Activated gamma-delta T cell (primary cell): ENCODE data around the gene NOXO1.
A peak's percentile ranks its signal among the peaks of the same experiment; 100 is the strongest.
"Not testable (repeated sequence)": the region's sequence is repeated elsewhere in the genome, so short reads cannot be mapped to it uniquely, and the experiment has no call there.

ENCODE experiments used
- DNase-seq: peaks from one replicate; lab custom pipeline; 2025; lab: John Stamatoyannopoulos, UW

The NOXO1 gene

GRCh38 chr16:2011726-2012125, 30.5 kb upstream of the NOXO1 start:
- DNase-seq: not testable (repeated sequence)

DNA sequence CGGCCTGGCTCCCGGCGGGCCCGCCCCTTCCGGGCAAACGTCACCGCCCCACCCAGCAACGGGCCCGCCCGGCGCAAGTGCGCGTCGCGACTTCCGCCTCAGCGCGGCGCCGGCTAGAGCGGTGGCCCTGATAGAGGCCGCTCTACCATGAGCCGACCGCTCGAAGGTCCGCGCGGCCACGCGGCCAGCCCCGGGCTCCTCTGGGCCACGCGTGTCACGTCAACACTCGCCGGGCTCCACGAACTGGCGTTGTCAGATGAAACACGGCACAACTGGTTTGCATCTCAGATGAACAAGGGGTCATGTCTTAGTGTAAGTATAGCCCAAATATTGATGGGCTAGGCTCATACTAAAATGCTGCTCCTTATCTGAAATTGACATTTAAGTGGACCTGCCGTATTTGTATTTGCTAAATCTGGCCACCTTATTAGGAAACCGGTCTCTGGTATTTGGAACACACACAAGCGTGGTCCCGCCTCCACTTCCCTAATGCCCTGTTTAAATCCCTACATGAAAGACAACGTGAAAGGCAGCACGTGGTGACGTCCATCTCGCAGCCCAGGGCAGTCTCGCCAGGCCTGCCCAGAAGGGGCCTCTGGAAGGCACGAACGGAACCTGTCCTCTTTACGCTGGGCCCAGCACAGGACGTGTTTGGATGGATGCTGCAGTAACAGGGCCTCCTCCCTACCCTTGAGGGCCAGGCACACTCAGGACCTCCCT, 28.7 kb upstream of the NOXO1 start, which contains the start of gene ZNF598:
ZNF598 (minus strand) TSS at position 31 of the 720 bp plus-strand sequence.
- peak; percentile 69 for DNase-seq

- no peak for DNase-seq
Observed at GRCh38 chr16:2009164-2009711, 28.0 kb upstream of the NOXO1 start.

DNA sequence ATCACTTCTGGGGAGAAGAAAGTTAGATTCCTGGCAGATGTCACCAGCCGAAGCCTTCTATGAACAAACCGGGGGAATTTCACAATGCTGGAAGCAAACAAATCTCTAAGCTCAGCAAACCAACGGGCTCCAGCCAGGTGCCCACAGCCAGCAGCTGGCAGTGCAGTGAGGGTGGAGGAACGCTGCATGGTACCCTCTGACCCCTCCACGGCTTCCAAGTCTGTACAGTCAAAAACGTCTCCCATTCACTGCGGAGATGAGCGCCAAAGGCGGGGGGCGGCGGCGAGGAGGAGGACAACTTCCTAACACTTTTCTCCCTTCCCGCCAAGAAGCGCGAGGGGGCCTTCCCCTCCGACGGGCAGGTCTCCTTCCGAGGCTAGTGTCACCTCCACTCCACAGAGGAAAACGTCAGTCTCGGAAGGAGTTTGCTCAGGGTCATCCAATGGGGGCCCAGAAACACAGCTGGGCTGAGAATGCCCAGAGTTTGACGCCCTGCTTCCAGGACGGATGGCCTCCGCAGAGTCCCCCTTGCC, 27.4 kb upstream of the NOXO1 start:
- no peak for DNase-seq

GRCh38 chr16:2008009-2008526, 26.8 kb upstream of the NOXO1 start:
- DNase-seq: no peak

DNA sequence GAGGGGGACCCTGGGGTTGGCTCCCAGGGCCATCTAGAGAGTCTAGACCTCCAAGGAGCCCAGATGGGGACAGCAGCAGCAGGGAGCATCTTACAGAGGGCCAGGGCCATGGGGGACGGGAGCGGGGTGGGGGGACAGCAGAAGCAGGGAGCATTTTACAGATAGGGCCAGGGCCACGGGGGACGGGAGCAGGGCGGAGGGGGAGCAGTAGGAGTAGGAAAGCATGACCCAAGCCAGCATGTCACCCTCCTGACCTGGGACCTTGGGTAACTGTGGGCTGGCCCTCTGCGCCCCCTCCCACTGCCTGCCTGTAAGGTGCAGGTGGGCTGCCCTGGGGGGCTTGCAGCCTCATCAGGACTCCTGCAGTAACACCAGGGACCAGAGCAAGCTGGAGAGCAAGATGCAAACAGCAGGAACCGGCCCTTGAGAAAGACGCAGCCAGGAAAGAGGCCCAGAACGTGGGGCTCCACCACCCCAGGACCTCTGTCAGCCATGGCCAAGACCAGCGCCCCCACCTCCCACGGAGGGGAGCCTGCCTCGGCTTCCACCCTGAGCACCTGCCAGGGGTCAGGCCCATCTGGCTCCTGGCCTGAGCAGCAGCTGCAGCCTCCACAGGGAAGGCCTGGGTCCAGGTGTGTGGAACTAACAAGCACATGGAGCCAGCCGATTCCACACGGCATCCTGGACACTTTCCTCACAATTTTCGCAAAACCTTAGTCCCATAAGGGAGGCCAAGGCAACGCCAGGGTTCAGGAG, 26.0 kb upstream of the NOXO1 start:
- DNase-seq: no peak

DNA sequence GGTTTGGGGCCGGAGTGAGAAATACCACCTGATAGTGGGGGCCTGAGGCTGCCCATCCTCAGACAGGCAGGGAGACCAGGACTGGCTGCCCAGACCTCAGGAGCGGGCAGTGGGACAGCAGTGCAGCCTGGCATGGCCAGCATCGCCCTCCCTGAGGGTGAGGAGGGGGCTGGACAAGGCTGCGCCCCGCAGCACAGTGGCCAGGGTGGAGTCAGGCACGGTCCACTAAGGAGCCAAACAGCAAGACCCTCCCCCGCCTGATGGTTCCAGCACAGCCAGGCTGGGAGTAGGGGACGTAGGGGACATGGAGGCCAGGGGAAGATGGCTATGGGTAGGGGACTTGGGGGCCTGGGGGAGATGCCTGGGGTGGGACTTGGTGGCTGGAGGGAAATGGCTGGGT, 25.0 kb upstream of the NOXO1 start:
- no peak for DNase-seq

DNA sequence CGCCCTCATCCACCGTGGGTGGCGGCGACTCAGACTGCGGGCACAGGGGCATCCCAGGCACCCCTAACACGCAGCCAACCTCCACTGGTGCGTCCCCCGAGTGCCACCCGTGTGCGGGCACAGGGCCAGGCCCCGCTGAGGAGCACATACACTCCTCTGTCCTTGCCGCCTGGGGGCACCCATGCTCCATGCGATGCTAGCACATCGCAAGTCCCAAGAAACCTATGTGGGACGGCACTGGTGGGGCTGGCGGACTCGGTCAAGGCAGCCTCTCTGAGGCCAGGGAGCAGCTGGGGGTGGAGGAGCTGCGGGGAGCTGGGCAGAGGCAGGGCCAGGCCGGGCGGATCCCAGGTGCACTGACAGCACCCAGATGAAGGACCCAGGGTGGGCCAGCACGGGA, 24.4 kb upstream of the NOXO1 start:
- no peak for DNase-seq

DNA sequence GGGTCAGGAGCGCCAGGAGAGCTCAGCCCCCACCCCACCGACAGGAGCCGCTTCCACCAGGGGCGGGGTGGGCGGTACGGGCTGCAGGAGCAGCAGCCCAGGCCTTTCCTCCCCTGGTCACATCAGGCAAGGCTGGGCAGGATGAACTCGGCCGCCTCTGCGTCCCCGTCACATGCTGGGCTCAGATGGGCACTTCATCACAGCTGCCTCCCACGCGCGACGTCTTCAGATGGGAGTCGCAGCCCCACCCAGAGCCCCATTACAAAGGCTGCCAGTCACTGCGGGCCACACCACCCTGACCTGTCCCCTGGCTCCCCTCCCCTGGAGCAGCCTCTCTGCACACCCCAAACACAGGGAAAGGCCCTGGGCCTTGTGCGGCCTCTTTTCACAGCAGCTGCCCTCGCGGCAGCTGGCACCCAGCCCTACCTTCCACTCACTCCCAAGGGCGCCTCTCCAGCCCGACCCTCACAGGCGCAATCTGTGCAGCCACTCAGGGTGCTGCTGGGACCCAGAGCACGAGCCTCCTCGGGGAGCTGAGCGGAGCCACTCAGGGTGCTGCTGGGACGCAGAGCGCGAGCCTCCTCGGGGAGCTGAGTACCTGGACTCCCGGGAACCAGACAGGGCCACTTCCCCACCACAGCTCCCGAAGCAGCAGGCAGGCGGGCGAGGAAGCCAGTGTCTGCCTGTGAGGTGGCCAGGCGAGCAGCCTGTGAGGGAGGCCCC, 23.7 kb upstream of the NOXO1 start:
- DNase-seq: no peak

DNA sequence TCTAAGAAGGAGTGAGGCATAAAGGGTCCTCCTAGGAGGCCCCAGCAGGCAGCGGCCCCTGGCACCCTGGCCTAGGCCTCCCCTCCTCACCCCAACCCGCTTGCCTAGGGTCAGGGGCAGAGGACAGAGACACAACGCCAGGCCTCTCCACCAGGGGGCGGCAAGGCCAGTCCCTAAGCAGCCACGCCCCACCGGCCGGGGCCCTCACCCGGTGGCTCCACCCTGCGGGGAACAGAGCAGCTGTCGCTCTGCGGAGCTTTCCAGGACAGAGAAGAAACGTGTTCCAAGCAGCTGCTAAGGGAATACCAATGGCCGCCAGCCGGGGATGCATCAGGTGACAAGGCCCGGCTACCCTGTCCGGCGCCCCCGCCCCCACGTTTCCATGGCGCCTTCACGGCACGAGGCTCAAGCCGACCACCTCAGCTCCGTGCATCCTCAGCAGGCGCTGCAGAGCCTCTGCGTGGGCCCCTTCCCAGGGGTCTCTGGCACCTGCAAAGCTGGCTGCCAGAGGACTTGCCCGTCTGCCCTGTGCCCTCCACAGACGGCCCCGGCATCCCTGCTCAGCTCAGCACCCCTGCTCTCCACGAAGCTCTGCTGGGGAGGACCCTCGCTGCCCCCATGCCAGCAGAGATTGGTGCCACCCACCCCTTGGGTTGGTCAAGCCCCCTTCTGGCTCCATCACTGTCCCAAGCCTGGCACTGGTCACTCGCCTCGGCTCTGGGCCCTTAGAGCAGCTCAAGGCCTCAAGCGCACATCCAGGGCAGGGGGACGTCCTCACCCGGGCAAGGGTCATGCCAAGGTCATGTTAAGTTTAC, 22.8 kb upstream of the NOXO1 start:
- DNase-seq: peak; percentile 62

GRCh38 chr16:2003231-2003826, 22.1 kb upstream of the NOXO1 start:
- DNase-seq: no peak

- DNase-seq: no peak
Observed at GRCh38 chr16:2002406-2003230, 21.3 kb upstream of the NOXO1 start.

GRCh38 chr16:2001456-2002355, 20.4 kb upstream of the NOXO1 start:
- DNase-seq: no peak

DNA sequence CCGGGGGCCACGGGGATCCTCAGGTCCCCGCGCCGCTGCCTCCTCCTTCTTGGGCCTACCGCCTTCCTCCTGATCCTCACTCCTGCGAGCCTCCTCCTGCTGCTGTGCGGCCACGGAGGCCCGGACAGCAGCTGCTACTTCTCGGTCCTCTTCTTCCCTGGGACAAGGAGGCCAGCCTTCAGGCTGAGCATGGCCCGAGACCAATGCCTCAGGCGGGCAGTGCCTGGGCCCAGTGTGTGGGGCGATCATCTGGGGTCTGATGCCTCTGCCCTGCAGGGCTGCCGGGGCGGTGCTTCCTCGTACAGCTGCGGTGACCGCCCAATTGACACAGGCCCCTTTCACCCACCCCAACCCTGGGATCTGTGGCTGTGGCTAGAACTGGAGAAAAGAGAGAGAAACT, 19.8 kb upstream of the NOXO1 start:
- no peak for DNase-seq

GRCh38 chr16:1999866-2000514, 18.7 kb upstream of the NOXO1 start:
- no peak for DNase-seq

- no peak for DNase-seq
Observed at GRCh38 chr16:1998852-1999801, 17.9 kb upstream of the NOXO1 start.

- DNase-seq: no peak
Observed at GRCh38 chr16:1998360-1998835, 17.1 kb upstream of the NOXO1 start.
